ENCODE measurements around the gene PCDHGB3.
"Not testable (repeated sequence)": the region's sequence is repeated elsewhere in the genome, so short reads cannot be mapped to it uniquely, and the experiment has no call there.

The PCDHGB3 gene

GRCh38 chr5:141369994-141370848, at the start of gene PCDHGB3:
Gene PCDHGB3 (plus strand): TSS chr5:141370242. CDS start chr5:141370395, 153 bp downstream.
- DNase-seq: peak; percentile 51

- DNase-seq: no peak
These were observed 47.8 kb upstream of the PCDHGB3 start for GRCh38 chr5:141322261-141322660.

GRCh38 chr5:141326088-141326854, 43.8 kb upstream of the PCDHGB3 start:
- peak; percentile 76 for DNase-seq

GRCh38 chr5:141328231-141328630, 41.8 kb upstream of the PCDHGB3 start:
- DNase-seq: no peak

GRCh38 chr5:141330299-141331080, 39.6 kb upstream of the PCDHGB3 start, which contains the start of gene PCDHGA1:
Gene PCDHGA1 (plus strand): TSS chr5:141330514.
- peak; percentile 36 for DNase-seq

- not testable (repeated sequence) for DNase-seq
These were observed 37.5 kb upstream of the PCDHGB3 start for GRCh38 chr5:141332571-141332970.

- DNase-seq: no peak
These were observed 31.3 kb upstream of the PCDHGB3 start, which contains the start of gene PCDHGA2 for GRCh38 chr5:141338538-141339306. Gene PCDHGA2 (plus strand): TSS chr5:141338760.

- not testable (repeated sequence) for DNase-seq
These were observed 29.2 kb upstream of the PCDHGB3 start for GRCh38 chr5:141340781-141341354.

GRCh38 chr5:141342773-141343172, 27.3 kb upstream of the PCDHGB3 start:
- DNase-seq: no peak

GRCh38 chr5:141343242-141343952, 26.6 kb upstream of the PCDHGB3 start, which contains the start of gene PCDHGA3:
Gene PCDHGA3 (plus strand): TSS chr5:141343829. CDS start chr5:141344034, 205 bp downstream.
- DNase-seq: no peak

- DNase-seq: no peak
These were observed 26.0 kb upstream of the PCDHGB3 start for GRCh38 chr5:141343953-141344463.

GRCh38 chr5:141345327-141345726, 24.7 kb upstream of the PCDHGB3 start:
- DNase-seq: no peak

- DNase-seq: not testable (repeated sequence)
These were observed 24.0 kb upstream of the PCDHGB3 start for GRCh38 chr5:141346017-141346416.

GRCh38 chr5:141349917-141350619, 20.0 kb upstream of the PCDHGB3 start, which contains the start of gene PCDHGB1:
Gene PCDHGB1 (plus strand): TSS chr5:141350099. CDS start chr5:141350261, 162 bp downstream.
- peak; percentile 44 for DNase-seq

GRCh38 chr5:141351591-141351990, 18.5 kb upstream of the PCDHGB3 start:
- DNase-seq: no peak

GRCh38 chr5:141354900-141355469, 15.1 kb upstream of the PCDHGB3 start, which contains the start of gene PCDHGA4:
Gene PCDHGA4 (plus strand): TSS chr5:141355021. CDS start chr5:141355108, 87 bp downstream.
- peak; percentile 24 for DNase-seq

GRCh38 chr5:141355641-141356040, 14.4 kb upstream of the PCDHGB3 start:
- DNase-seq: no peak

GRCh38 chr5:141356133-141356532, 13.9 kb upstream of the PCDHGB3 start:
- no peak for DNase-seq

- no peak for DNase-seq
These were observed 13.1 kb upstream of the PCDHGB3 start for GRCh38 chr5:141356950-141357349.
